Activated T-helper 1 cell treated with anti-CD3 and anti-CD28 coated beads, Interleukin-2, amount 50 U/mL, for 16 hours (primary cell): ENCODE measurements around the gene ALKBH3.

ENCODE experiments used
- DNase-seq, 2 donors: peaks; one replicate each; pipeline ENCODE4 v3.0.0-alpha.2; 2020; ENCODE audit warnings: low read depth in 1 of 2, low spot score in 1 of 2

ALKBH3 gene

DNA sequence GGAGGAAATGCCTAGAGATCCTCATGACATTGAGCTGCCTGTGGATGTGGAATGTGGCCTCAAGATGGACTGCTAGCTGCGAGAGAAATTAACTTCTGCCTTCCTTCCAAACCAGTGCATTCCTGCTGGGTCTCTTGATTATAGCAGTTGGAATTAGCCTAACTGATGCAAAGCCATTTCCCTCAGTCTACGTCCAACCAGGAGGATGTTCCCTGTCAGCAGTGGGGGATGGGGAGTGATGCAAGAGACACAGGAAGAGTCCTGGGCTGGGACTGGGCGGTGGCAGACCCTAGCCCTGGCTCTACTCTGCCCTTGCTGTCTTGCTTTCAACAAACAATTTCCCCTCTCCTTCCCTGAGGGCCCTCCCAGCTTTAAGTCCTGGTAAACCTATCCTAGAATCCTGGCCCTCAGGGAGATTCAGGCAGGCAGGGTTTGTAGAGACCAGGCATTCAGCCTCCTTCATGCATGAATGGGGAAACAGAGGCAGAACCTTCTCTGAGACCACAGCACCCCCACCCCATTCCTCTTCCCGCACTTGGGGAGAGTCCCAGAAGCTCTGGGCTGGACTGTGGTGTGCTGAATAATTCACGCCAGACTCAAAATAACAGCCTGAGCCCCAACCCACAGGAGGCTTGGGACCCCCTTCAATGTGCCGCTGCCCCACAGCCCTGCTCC, 78.8 kb downstream of the ALKBH3 start:
- no peak for DNase-seq

DNA sequence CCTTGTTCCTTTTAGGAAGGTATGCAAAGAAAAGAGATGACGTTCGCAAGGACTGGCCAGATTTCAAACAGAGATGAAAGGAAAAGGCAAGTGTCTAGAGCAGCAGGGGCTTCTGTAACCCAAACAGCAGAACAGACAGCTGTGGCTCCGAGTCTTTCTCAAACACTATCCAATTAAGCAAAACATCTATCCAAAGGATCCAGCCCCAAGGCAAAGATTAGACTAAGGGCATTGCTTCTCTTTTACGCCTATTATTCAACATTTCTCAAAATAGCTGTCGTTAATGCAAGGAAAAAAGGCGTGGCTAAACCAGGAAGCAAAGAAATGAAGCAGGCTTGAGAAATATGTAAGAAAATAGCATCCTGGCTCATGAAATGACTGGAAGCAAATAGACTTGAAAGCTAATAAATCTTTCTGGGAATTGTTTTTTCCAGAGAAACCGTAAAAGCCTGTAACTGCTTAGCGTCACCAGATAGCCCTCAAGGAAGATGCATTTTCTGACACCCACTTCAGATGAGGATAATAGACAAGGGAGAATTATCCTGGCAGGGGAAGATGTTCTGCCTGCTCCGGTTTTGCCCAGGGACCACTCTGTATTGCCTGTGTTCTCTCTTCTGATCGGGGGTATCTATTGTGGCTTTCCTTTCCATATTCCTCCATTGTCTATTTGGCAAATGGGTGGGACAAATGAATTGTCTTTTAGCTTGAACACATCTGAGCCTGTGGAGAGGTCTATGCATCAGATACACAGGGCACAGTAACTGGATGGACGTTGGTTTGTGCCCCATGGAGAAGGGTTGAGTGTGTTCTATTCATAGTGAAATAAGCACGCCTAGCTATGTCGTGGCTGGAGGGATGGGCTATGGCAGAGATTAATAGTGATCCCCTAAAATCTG, 82.0 kb downstream of the ALKBH3 start:
- no peak for DNase-seq

DNA sequence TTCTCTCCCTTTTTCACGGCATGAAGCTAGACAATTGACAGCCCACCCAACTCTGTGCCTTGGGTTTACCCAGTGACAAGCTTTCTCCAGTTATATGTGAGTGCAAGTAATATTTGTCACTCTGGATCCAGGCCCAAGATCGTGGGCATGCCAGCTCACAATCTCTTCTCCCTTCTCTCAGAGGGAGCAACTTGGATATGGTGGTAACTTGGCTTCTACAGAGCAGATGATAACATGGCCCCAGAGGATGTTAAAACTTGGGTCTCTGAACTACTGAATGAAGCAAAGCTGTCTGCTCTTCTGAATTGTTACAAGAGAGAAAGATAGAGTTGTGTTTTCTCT, 82.6 kb downstream of the ALKBH3 start:
- no peak for DNase-seq

DNA sequence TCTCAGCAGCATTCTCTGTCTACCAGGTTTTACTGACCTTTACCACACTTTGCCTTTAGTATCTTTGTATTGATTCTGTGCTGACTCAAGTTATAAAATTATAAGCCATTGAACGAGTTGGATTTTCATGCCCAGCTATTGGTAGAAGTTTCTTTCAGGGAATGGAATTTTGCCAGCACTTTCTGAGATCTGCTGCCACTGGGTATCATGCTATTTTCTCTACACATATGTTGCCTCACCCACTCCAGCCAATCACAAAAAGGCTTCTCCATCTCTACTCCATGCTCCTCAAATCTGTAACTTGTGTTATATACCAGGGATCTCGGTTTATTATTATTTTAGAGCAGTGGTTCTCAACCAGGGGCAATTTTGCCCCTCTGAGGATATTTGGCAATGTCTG, 87.0 kb downstream of the ALKBH3 start:
- DNase-seq = no peak

DNA sequence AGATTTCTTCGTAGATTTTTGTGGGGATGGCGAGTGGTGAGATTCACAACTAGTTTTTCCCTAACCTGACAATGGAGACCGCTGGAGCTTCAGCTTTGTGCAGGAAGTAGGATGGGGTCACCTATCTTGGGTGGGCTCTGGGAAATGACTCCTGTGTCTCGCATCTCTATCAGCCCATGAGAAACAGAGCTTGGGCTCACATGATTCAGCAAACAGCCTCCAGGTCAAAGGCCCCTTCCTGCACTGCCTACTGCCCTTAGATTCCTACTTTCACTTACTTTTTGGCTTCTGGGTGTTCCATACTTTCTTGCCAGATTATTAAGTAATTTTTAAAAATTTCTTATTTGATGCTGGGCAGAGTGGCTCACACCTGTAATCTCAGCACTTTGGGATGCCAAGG, 88.1 kb downstream of the ALKBH3 start:
- no peak for DNase-seq

DNA sequence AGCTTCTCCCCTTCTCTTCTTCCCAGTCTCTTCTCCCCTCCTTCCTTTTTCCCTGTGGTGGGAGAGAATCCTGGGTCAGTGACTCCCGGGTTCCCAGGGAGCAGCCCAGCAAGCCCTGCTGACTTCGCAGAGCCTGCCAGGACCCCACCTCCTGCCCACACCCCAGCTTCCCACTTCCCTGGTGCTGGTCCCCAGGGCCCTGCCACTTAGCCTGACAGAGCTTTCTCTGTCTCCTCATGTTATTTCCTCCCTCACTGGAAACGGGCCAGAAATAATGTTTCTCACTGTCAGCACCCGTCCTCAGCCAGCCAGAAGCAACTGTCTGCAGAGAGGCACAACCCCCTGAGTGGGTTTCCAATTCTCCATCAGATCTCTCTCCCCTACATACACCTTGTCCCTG, 88.9 kb downstream of the ALKBH3 start:
- no peak for DNase-seq
